Activated CD8-positive, alpha-beta memory T cell treated with anti-CD3 and anti-CD28 coated beads, Interleukin-2, amount 50 U/mL, for 48 hours (primary cell): ENCODE results near the gene FRMPD2.
"Not testable (repeated sequence)": the region's sequence is repeated elsewhere in the genome, so short reads cannot be mapped to it uniquely, and the experiment has no call there.

ENCODE experiments used
- DNase-seq: peaks from one replicate; pipeline ENCODE4 v3.0.0-alpha.2; 2020

FRMPD2 gene

GRCh38 chr10:48231178-48231577 is 43.3 kb downstream of the FRMPD2 start:
- no peak for DNase-seq

GRCh38 chr10:48227213-48227612 is 47.3 kb downstream of the FRMPD2 start:
- no peak for DNase-seq

- DNase-seq = no peak
These were observed 49.4 kb downstream of the FRMPD2 start for GRCh38 chr10:48224979-48225560.

- no peak for DNase-seq
These were observed 50.2 kb downstream of the FRMPD2 start for GRCh38 chr10:48224296-48224695.

- no peak for DNase-seq
These were observed 52.7 kb downstream of the FRMPD2 start for GRCh38 chr10:48221814-48222213.

- not testable (repeated sequence) for DNase-seq
These were observed 53.5 kb downstream of the FRMPD2 start for GRCh38 chr10:48221031-48221430.

- DNase-seq = no peak
These were observed 55.3 kb downstream of the FRMPD2 start for GRCh38 chr10:48219194-48219593.

- no peak for DNase-seq
These were observed 57.8 kb downstream of the FRMPD2 start for GRCh38 chr10:48216744-48217143.

- DNase-seq = no peak
These were observed 58.3 kb downstream of the FRMPD2 start for GRCh38 chr10:48216204-48216505.

GRCh38 chr10:48215486-48216203 is 58.9 kb downstream of the FRMPD2 start:
- DNase-seq = peak; percentile 75

- no peak for DNase-seq
These were observed 59.6 kb downstream of the FRMPD2 start for GRCh38 chr10:48214716-48215485.

- DNase-seq = no peak
These were observed 61.4 kb downstream of the FRMPD2 start for GRCh38 chr10:48213047-48213446.

- DNase-seq = no peak
These were observed 62.7 kb downstream of the FRMPD2 start for GRCh38 chr10:48211777-48212176.

- no peak for DNase-seq
These were observed 63.5 kb downstream of the FRMPD2 start for GRCh38 chr10:48210966-48211365.

GRCh38 chr10:48210391-48210790 is 64.1 kb downstream of the FRMPD2 start:
- no peak for DNase-seq

- no peak for DNase-seq
These were observed 65.3 kb downstream of the FRMPD2 start for GRCh38 chr10:48209241-48209640.

GRCh38 chr10:48207853-48208252 is 66.6 kb downstream of the FRMPD2 start:
- no peak for DNase-seq

- no peak for DNase-seq
These were observed 67.8 kb downstream of the FRMPD2 start for GRCh38 chr10:48206482-48207250.

- DNase-seq = no peak
These were observed 68.6 kb downstream of the FRMPD2 start for GRCh38 chr10:48205918-48206317.

GRCh38 chr10:48199580-48200377 is 74.7 kb downstream of the FRMPD2 start:
- DNase-seq = no peak

GRCh38 chr10:48197236-48197899 is 77.1 kb downstream of the FRMPD2 start:
- no peak for DNase-seq

- no peak for DNase-seq
These were observed 78.7 kb downstream of the FRMPD2 start for GRCh38 chr10:48195803-48196202.
